ENCODE results near the gene VAV2.

Gene VAV2

GRCh38 chr9:133735931-133736330 lies 256.2 kb downstream of the VAV2 start:
- DNase-seq, result no peak

GRCh38 chr9:133735415-133735775 lies 256.7 kb downstream of the VAV2 start:
- DNase-seq, result no peak

GRCh38 chr9:133734590-133735414 lies 257.3 kb downstream of the VAV2 start:
- DNase-seq, result no peak

- DNase-seq, result no peak
Measured at GRCh38 chr9:133733796-133734533, 258.2 kb downstream of the VAV2 start.

- no peak for DNase-seq
Measured at GRCh38 chr9:133733421-133733795, 258.7 kb downstream of the VAV2 start.

- DNase-seq, result no peak
Measured at GRCh38 chr9:133732639-133733408, 259.3 kb downstream of the VAV2 start.

- peak; percentile 55 for DNase-seq
Measured at GRCh38 chr9:133731876-133732638, 260.1 kb downstream of the VAV2 start.

GRCh38 chr9:133730994-133731715 lies 261.0 kb downstream of the VAV2 start:
- DNase-seq, result no peak

GRCh38 chr9:133729617-133730281 lies 262.4 kb downstream of the VAV2 start:
- DNase-seq, result no peak

GRCh38 chr9:133728856-133729616 lies 263.1 kb downstream of the VAV2 start:
- no peak for DNase-seq

GRCh38 chr9:133727876-133728441 lies 264.2 kb downstream of the VAV2 start:
- no peak for DNase-seq

GRCh38 chr9:133727277-133727875 lies 264.7 kb downstream of the VAV2 start:
- peak; percentile 15 for DNase-seq

- DNase-seq, result peak; percentile 80
Measured at GRCh38 chr9:133726401-133727276, 265.5 kb downstream of the VAV2 start.

GRCh38 chr9:133725886-133726285 lies 266.2 kb downstream of the VAV2 start:
- no peak for DNase-seq

GRCh38 chr9:133718563-133719315 lies 273.4 kb downstream of the VAV2 start:
- DNase-seq, result peak; percentile 13

- DNase-seq, result peak; percentile 18
Measured at GRCh38 chr9:133717113-133718031, 274.8 kb downstream of the VAV2 start.

GRCh38 chr9:133716564-133717112 lies 275.5 kb downstream of the VAV2 start:
- peak; percentile 56 for DNase-seq
